ENCODE data around the gene C2orf49.

Gene C2orf49

DNA sequence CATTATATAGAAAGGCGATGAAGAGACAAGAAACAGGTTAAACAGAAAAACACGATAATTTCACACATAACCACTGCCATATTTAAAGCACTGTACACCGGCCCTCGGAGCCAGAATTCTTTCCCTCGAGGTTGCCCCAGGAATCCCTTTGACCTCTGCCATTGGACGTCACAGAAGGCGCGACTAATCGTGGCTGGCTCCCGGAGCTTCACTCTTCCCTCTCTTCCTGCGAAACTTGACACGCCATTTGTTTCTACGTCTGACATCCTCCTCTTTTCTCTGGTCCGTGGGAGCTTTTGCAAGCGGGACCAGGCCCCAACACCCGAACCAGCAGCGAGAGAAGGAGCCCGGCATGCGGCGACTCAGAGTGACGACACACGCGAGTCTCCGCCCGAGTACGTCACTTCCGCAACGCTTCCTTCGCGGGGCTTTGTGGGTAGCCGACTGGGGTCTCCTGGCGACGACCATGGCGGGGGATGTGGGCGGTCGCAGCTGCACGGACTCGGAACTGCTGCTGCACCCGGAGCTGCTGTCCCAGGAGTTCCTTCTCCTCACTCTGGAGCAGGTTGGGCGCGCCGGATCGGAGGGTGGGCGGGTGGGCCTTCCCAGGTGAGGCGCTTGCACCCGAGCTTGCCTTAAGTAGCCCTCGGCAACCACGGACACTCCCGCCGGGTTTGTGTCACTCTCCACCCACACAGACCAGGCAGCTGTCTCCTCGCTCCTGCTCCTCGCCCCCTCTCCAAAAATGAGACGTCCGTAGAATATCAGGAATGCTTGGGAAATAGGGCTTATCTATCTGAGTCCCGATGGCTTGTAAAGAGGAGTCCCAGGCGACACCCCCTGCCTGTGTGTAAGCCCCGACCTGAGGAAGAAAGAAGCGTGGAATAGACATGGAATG lies at the start of gene C2orf49:
Gene C2orf49, plus strand, starts transcription at position 419 of the 898 bp plus-strand sequence. Its CDS starts 48 bp downstream, at position 467.
- DNase-seq: peak; percentile 90

DNA sequence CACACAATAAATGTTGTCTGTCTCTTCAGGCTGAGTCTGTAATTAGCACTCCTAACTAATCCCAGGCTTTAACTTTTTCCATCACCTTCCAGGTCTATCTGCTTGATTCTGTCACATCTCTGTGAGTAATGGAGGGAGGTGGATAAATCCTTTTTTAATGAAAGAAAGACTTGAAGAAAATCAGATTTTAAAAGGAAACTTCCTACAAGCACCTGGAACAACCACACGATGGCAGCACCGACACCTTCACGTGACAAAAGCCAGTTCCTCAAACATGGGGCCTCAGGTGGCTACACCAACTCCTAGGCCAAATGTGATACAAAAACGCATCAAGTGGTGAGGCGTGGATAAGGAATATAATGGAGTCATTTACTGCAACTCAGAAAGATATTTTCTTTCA lies 49.6 kb upstream of the C2orf49 start:
- peak; percentile 40 for DNase-seq

DNA sequence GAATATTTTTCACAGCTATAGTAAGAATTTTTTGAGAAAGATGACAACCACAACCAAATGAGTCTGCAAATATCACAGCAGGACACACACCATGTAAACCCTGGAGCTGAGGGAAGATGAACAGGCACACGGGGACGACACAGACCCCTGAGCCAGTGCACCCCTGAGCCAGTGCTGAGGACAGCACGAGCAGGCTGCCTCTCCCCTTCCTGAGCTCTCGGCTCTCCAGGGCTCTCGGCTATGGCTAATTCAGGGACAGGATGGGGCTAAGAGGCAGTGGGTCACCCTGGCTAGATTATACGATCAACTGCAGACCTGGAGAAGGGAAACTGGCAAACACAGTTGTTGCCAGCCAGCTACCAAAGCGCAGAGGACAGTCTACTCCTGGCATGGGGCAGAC lies 49.2 kb upstream of the C2orf49 start:
- DNase-seq: no peak

DNA sequence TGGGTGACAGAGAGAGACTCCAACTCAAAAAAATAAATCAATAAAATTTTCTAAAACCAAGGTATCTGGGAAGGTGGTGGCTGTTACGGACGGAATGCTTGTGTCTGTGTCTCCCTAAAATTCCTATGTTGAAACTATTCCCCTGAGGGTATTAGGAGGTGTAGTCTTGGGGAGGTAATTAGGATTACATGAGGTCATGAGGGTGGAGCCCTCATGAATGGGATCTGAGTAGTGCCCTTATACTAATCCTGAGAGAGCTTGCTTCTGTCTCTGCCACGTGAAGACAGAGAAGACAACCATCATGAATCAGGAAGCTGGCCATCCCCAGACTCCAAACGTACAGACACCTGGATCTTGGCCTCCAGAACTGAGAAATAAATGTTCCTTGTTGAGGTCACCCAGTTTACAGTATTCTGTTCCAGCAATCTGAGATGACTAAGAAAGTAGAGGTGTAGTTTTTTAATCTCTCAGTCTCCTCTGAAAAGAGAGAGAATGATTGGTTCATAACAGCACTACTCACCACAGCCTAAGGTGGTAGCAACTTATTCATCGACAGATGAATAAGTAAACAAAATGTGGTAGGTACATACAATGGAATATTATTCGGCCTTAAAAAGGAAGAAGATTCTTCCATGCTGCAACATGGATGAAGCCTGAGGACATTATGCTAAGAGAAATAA lies 46.2 kb upstream of the C2orf49 start:
- no peak for DNase-seq

DNA sequence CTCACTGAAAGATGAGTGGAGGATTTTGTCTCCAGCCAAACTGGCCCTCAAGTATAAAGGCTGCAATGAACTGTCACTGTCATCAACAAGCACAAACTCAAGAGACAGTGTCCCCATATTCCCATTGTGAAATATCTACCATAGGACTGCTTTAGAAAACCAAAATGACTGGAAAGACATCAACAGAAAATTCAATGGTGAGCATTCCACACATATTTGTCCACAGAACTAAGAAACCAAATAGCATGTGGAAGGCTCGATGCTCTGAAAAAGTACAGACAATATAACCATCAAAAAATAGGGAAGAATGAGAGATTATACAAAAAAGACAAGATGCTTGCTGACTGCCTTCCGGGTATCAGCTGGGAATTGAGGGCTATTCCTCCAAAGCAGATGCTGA lies 45.4 kb upstream of the C2orf49 start:
- DNase-seq: no peak

DNA sequence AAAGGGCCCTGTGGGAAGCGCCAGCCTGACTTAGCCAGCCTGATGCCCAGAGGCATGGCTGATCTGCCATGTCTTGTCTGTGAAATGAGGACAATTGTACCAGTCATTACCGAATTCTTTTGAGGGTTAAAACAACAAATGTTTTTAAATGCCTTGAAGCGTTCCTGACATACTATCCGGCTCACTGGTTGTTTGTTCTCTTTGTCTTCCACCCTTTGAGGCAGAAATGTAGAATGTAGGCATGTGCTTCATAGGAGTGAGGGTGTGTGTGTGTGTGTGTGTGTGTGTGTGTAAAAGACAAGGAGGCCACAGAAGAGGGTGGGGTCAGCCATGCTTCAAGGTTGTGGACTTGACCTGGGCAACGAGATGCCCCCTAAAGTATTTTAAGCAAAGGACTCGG lies 43.3 kb upstream of the C2orf49 start:
- DNase-seq: no peak

DNA sequence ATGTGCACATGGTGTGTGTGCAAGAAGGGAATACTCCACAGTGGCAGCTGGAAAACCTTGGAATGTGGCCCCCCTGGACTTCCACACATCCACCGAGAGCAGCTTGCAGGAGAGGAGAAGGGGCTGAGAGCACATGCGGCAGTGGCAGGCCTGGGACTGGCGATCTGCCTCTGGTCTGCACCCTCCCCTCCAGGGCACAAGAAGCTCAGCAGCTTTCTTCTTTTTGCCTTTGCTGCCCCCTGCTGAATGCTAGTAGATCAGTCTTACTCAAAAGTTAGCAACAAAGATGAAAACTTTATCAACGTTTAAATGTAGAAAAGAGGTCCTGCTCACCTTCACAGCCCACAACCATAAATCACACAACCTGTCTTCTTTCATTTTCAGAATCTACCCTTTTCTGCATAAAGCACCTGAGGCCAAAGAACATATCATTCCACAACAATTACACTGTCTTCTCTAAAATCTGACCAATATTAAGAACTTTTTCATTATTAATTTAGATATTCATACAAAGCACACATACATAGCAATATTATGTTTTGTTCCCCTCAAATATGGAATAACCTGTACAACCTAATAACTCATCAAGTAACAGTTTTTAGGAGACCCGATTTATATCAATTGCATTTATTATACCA lies 42.4 kb upstream of the C2orf49 start:
- peak; percentile 52 for DNase-seq

DNA sequence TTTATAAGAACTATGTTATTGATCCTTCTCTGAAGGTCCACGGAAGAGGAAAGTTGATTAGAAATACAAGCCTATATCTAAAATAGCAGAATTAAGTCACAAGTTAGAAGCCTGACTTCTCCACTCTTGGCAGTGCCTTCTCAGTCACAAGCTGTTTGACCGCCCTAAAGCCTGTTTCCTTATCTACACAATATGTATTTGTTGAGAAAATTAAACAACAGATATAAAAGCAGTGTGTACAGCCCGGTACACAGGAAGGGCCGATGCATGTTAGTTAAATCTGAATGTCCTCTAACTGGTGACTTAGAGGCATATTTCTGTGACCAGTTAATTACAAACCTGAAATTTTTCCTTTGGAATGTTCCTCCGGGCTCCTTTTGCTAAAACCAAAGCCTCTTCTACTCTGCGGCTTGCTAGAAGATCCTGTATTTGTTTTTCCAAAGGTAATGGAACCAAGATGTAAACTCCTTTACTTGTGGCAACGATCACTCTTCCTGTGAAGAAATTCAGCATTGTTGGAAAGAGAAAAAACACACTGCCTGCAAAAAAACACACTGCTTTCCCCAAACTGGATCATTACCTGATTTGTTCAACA lies 41.2 kb upstream of the C2orf49 start:
- no peak for DNase-seq

DNA sequence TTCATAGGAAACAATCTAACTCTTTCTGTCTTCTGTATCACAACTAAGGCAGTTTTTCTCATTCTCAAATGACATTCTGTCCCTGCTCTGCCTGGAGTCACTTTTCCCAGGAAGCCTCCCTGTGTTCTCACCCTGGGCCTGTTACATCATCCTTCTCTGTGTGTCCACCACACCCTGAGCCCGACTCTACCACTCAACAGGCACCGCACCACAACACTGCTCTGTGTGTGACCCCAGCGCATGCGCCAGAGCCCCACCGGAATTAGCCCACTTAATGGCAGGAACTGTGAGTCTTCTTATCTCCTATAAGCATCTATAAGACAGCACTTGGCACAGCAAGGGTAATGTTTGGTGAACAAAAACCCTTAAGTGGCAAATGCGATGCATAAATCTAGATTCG lies 40.1 kb upstream of the C2orf49 start:
- no peak for DNase-seq

DNA sequence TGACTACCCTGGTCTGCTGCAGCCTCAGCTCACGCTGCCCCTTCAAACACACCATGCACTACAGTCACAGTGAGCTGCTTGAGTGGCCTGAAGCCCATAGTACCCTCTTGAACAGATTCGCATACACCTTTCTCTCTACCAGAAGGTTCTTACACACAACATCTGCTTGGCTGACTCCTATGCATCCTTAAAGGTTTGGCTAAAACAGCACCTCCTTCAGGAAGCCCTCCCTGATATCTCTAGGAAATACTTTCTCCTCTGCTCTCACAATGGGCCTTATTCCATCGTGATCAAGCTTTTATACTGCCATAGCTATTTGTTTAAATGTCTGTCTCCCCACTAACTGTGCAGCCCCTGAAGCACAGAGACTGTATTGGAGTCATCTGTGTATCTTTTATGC lies 39.3 kb upstream of the C2orf49 start:
- DNase-seq: no peak

DNA sequence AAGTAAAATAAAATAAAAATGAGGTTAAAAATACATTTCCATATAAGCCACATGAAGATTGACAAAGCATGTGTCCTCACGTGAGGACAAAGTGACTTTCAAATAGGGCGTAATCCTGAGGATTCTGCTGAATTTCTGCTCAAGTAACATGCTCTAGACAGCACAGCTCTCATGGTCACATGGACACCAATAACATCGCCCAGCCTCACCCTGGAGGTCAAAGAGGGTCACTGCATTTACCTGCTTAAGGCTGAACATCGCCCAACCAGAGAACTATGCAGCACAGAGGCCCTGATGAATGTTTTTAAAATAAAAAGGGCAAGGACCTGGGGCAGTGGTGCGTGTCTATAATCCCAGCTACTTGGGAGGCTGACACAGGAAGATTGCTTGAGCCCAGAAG lies 38.0 kb upstream of the C2orf49 start:
- no peak for DNase-seq

DNA sequence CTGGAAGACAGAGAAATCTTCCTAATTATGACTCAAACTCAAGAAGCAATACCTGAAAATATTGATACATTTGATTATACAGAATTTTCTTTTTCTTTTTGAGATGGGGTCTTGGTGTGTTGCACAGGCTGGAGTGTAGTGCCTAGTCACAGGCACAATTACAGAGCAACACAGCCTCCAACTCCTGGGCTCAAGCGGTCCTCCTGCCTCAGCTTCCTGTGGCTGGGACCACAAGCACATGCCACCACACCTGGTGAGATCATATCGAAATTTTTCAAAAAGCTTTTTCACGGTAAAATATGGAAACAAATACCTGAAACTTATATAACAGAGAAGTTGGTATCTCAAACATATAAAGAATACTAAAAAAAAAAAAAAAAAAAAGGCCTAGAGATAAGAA lies 35.7 kb upstream of the C2orf49 start:
- DNase-seq: peak; percentile 44

DNA sequence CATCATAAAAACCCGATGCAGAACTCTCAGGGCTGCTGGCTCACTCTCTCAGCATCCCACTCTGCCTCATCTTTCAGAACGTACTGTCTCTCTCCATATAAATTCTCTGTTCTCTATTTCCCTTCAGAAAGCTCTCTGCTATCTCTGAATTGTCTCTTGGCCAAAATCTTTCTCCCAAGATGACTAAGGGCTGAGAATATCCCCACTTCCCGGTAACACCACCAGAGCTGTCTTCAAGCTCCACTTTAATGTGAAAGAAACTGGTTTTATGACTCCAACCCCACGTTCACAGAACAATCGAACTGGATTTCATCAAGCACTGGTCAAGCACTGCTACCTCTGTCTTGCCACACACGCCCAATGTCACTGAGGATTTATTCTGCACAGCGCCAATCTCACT lies 30.2 kb upstream of the C2orf49 start:
- no peak for DNase-seq

DNA sequence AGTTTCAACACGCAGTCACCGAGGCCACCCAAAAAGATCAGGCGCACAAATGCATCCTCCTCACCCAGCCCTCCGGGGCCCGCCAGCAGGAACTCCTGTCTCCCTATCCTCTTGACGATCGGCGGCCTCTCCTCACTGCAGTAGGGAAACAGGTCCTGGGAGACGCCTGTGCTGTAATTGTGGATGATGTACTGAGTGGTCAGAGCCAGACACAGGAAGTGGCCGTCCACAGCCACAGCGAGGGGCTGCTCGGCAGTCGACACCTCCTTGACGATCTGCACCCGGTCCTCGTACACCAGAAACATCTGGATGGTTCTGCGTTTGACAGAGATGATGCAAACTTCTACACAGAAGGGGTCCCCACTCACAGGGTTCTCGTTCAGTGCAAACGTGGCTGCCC lies 29.8 kb upstream of the C2orf49 start:
- DNase-seq: no peak

DNA sequence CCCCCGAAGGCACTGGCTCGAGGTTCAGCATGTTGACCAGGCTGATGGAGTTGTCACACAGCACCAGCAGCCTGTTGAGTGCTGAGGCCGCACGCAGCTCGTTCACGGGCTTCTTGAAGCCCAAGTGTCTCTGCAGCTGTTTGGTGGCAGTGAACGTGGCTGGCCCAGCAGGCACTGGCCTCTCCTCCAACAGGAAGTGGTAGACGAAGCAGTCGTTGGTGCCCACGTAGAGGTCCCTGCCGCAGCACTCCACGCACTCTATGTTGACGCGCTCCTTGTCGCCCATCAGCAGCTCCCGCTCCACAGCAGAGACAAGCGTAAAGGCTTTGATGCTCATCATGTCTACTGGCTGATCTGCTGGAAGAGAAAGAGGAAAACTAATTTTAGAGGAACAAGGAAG lies 29.4 kb upstream of the C2orf49 start:
- DNase-seq: no peak

DNA sequence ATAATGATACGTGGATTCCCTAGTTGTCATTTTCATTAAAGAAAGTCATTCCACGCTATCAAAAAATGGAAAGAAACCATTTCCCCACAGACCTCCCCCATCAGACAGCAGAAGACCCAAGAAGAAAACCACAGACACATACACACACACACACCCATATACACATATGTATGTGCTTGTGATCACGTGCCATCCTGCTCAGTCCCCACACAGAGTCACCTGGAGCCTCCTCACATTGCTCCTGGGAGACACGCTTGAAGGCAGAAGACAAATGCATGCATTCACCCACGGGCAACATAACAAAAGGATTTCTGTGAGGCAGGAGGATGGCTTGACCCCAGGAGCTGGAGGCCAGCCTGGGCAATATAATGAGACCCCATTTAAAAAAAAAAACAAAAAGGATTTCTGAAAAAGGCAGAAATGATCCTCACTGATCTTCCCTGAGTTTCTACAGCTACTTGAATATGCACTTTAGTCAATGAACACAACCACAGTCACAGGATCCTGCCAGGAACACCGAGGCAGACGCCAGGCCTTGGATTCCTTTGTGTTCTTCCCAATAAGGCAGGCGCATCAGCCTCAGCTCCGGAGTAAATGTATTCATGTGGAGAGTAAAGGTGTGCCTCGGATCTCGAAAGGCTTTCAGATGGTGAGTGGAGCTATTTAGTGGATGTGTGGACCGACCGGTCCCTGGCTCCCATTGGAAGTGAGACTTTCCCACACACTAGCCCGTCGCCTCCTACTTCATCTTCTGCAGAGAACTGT lies 28.8 kb upstream of the C2orf49 start:
- no peak for DNase-seq

DNA sequence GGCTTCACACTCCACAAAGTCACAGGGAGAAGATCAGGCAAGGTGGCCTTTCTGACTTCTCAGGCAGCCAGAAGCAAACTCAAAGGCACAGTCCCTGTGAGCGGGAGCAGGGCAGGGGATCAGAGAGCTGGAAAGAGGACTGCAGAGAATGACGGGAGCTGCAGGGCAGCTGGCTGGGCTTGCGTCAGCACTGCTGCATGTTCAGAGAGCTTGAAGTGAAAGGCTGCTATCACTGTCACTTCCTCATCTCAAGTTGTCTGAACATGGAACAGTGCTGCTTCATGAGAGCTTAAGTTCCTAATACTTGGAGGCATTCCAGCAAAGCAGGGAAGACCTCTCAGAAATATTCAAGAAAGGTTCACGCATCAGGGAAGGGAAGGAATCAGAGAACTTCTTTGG lies 28.2 kb upstream of the C2orf49 start:
- DNase-seq: no peak

DNA sequence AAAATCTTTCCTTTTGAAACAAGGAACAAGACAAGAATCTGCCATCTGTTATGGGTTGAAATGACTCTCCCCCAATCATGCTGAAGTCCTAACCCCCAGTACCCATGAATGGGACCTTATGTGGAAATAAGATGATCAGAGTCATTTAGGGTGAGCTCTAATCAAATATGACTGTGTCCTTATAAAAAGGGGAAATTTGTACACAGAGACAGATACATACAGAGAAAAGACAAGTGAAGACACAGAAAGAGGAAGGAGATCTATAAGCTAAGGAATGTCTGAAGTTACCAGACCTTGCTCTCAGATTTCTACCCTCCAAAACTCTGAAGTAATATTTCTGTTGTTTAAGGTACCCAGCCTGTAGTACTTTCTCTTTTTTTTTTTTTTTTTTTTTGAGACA lies 23.5 kb upstream of the C2orf49 start:
- DNase-seq: no peak

DNA sequence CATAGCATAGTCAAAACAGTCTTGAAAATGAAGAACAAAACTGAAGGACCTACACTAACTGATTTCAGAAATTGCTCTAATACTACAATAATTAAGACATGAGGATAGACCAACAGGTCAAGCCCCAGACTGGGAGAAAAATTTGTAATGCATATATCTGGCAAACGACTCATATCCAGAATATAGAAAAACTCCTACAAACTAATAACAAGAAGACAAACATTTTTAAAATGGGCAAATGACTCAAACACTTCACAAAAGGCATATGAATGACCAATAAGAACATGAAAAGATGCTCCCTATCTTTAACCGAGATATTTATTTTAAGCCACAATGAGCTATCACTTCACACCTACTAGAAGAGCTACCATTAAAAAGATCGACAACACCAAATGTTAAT lies 22.0 kb upstream of the C2orf49 start:
- peak; percentile 57 for DNase-seq

DNA sequence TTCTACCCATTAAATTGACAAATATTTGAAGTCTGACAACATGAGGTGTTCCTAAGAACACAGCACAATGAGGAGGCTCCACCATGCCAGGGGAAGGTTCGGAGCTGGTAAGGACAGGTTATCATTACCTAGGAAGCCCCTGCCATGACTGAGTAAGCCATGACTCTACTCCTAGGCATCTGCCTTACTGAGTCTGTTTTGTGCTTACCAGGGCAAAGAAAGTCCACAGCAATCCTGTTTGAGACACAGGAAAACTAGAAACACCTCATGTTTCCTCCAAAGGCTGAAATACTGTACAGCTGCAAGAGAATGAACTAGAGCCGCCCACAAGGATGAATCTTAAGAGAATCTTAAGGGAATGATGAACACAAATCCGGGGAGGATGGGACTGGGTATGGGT lies 19.4 kb upstream of the C2orf49 start:
- no peak for DNase-seq

DNA sequence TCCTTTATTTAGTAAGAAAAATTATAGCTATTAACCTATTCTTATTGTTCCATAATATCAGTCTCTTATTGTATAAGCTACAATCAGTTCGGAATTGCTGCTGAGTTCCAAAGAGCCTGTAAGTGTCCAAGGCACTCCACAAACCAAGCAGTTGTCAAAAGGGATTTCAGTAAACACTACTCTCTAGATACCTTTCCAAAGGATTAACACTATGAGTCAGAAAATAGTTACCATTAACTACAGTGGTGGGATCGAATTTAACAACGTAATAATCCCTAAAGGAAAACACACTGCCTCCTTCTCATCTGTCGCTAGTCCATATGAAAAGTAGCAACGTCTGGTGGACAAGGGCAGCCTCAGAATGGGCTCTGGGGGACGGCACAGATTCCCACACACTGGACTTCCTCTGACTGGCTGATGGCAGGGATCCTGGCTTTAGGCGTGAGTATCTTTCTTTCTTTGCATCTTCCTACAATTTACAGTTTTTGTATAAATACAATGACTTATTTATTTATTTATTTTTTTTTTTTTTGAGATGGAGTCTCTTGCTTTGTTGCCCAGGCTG lies 16.6 kb upstream of the C2orf49 start:
- DNase-seq: no peak

DNA sequence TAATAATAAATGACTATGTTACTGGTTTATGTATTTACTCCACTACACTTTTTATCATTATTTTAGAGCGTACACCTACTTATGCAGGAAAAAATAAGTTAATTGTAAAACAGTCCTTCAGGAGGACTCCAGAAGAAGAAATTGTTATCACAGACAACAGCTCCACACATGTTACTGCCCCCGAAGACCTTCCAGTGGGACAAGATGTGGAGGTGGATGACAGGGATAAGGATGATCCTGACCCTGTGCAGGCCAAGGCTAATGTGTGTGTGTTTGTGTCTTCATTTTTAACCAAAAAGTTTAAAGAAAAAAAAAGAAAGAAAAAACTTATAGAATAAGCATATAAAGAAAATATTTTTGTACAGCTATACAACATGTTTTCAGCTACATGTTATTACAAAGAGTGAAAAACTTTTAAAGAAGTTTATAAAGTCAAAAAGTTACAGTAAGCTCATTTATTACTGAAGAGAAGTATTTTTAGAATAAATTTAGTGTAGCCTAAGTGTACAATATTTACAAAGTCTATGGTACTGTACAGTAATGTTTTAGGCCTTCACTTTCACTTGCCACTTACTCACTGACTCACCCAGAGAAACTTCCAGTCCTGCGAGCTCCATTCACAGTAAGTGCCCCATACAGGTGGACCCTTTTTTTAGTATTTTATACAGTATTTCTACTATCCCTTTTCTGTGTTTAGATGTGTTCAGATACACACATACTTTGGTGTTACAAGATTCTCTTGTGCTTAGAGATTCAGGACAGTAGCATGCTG lies 15.3 kb upstream of the C2orf49 start:
- no peak for DNase-seq
